ENCODE measurements around the gene MKS1. TPM values are rescaled to one million over a fixed set of nuclear protein-coding genes. Genes with fewer than 3 reads are reported as not detected.
A peak's percentile ranks its signal among the peaks of the same experiment; 100 is the strongest.

Gene MKS1
- total RNA-seq, 5 donors from 2014 or later (not counting 1 experiment from before 2014, with no cell fraction given): 12.7 to 32.6 (median 22.3) TPM

GRCh38 chr17:58236394-58236793 lies 17.3 kb upstream of the MKS1 start:
- Mint-ChIP-seq H3K27me3 (peaks cover 34 to 49% of the 10 kb centered on the region in 2 donors), H3K4me1 (no peaks in the 10 kb centered on the region), H3K4me3 (no peak overlapping the region), H3K9me3 (no peaks in the 10 kb centered on the region), H3K27ac (no peak overlapping the region), H3K36me3 (no peaks in the 10 kb centered on the region)
- ChIA-PET CTCF (interaction anchor here in 1 of 2 donors (1.6 kb wide), 1 partner anchor 13 kb away, joined by 6 read pairs; no protein-coding TSS in a partner anchor), POLR2A (no interaction called here)
- Histone ChIP-seq H3K27ac (ENCODE audit: low read length) (no peak overlapping the region), H3K27me3 (replicated peaks in 1 of 2; ENCODE audit: control insufficient read depth in 2 of 2, extremely low read depth in 1 of 2, insufficient read depth in 2 of 2, low read length in 1 of 2) (peaks cover 2 to 39% of the 10 kb centered on the region in 2 experiments), H3K36me3 (ENCODE audit: control insufficient read depth in 2 of 2, extremely low read depth in 1 of 2, insufficient read depth in 1 of 2, low read length in 1 of 2) (no peaks in the 10 kb centered on the region), H3K4me3 (ENCODE audit: control insufficient read depth in 1 of 2, extremely low read depth in 1 of 2, low read length in 1 of 2) (no peak overlapping the region), H3K4me1 (ENCODE audit: control insufficient read depth in 1 of 2, extremely low read depth in 1 of 2, insufficient read depth in 2 of 2, low read length in 2 of 2) (no peaks in the 10 kb centered on the region), H3K9me3 (no peaks in the 10 kb centered on the region)
- WGBS (ENCODE audit: insufficient coverage): 85% methylated on average over 2 of the region's 2 CpGs
- ATAC-seq (replicated peaks in 1 of 4) (no peak), DNase-seq (no peak)

- Mint-ChIP-seq H3K27ac (no peak overlapping the region), H3K4me1 (no peaks in the 10 kb centered on the region), H3K36me3 (no peaks in the 10 kb centered on the region), H3K9me3 (no peaks in the 10 kb centered on the region), H3K4me3 (no peak overlapping the region), H3K27me3 (peaks cover 33 to 45% of the 10 kb centered on the region in 2 donors)
- POLR2A ChIA-PET: interaction anchor here in 1 of 2 donors (0.6 kb wide), 1 partner anchor 1167 kb away, joined by 3 read pairs; no protein-coding TSS in a partner anchor
- H3K4me1 ChIP-seq (ENCODE audit: control insufficient read depth in 1 of 2, extremely low read depth in 1 of 2, insufficient read depth in 2 of 2, low read length in 2 of 2): no peaks in the 10 kb centered on the region
- ATAC-seq (replicated peaks in 1 of 4): no peak
- H3K36me3 ChIP-seq (ENCODE audit: control insufficient read depth in 2 of 2, extremely low read depth in 1 of 2, insufficient read depth in 1 of 2, low read length in 1 of 2): no peaks in the 10 kb centered on the region
- no CpG with 5 or more reads among the region's 1 CpG for WGBS (ENCODE audit: insufficient coverage)
- peaks cover 2 to 35% of the 10 kb centered on the region in 2 experiments for H3K27me3 ChIP-seq (replicated peaks in 1 of 2; ENCODE audit: control insufficient read depth in 2 of 2, extremely low read depth in 1 of 2, insufficient read depth in 2 of 2, low read length in 1 of 2)
- no peak overlapping the region for H3K4me3 ChIP-seq (ENCODE audit: control insufficient read depth in 1 of 2, extremely low read depth in 1 of 2, low read length in 1 of 2)
- CTCF ChIA-PET: interaction anchor here in 1 of 2 donors (1.6 kb wide), 1 partner anchor 14 kb away, joined by 6 read pairs; no protein-coding TSS in a partner anchor
- no peak overlapping the region for H3K27ac ChIP-seq (ENCODE audit: low read length)
- H3K9me3 ChIP-seq: no peaks in the 10 kb centered on the region
- no peak for DNase-seq
These were observed 16.8 kb upstream of the MKS1 start for GRCh38 chr17:58235821-58236220.

- H3K4me3 Mint-ChIP-seq: no peak overlapping the region
- no peaks in the 10 kb centered on the region for H3K4me1 Mint-ChIP-seq
- peaks cover 32 to 35% of the 10 kb centered on the region in 2 donors for H3K27me3 Mint-ChIP-seq
- CTCF ChIA-PET: no interaction called here
- no peaks in the 10 kb centered on the region for H3K36me3 ChIP-seq (ENCODE audit: control insufficient read depth in 2 of 2, extremely low read depth in 1 of 2, insufficient read depth in 1 of 2, low read length in 1 of 2)
- no peaks in the 10 kb centered on the region for H3K9me3 Mint-ChIP-seq
- no peak overlapping the region for H3K27ac ChIP-seq (ENCODE audit: low read length)
- peaks cover 2 to 31% of the 10 kb centered on the region in 2 experiments for H3K27me3 ChIP-seq (replicated peaks in 1 of 2; ENCODE audit: control insufficient read depth in 2 of 2, extremely low read depth in 1 of 2, insufficient read depth in 2 of 2, low read length in 1 of 2)
- H3K36me3 Mint-ChIP-seq: no peaks in the 10 kb centered on the region
- 77% methylated on average over 2 of the region's 3 CpGs for WGBS (ENCODE audit: insufficient coverage)
- H3K27ac Mint-ChIP-seq: no peak overlapping the region
- DNase-seq: no peak
- no peaks in the 10 kb centered on the region for H3K9me3 ChIP-seq
- ATAC-seq (replicated peaks in 1 of 4): no peak
- no peaks in the 10 kb centered on the region for H3K4me1 ChIP-seq (ENCODE audit: control insufficient read depth in 1 of 2, extremely low read depth in 1 of 2, insufficient read depth in 2 of 2, low read length in 2 of 2)
- no peak overlapping the region for H3K4me3 ChIP-seq (ENCODE audit: control insufficient read depth in 1 of 2, extremely low read depth in 1 of 2, low read length in 1 of 2)
- POLR2A ChIA-PET: no interaction called here
These were observed 15.5 kb upstream of the MKS1 start for GRCh38 chr17:58234512-58234911.

- H3K9me3 ChIP-seq: no peaks in the 10 kb centered on the region
- Mint-ChIP-seq H3K4me1 (no peaks in the 10 kb centered on the region), H3K36me3 (no peaks in the 10 kb centered on the region), H3K27ac (no peak overlapping the region), H3K9me3 (no peaks in the 10 kb centered on the region), H3K27me3 (peaks cover 25 to 36% of the 10 kb centered on the region in 2 donors), H3K4me3 (no peak overlapping the region)
- POLR2A ChIA-PET: no interaction called here
- H3K36me3 ChIP-seq (ENCODE audit: control insufficient read depth in 2 of 2, extremely low read depth in 1 of 2, insufficient read depth in 1 of 2, low read length in 1 of 2): no peaks in the 10 kb centered on the region
- ATAC-seq (replicated peaks in 1 of 4) (no peak), DNase-seq (no peak)
- WGBS (ENCODE audit: insufficient coverage): no CpG with 5 or more reads among the region's 3 CpGs
- H3K27ac ChIP-seq (ENCODE audit: low read length): no peak overlapping the region
- CTCF ChIA-PET: no interaction called here
- no peaks in the 10 kb centered on the region for H3K4me1 ChIP-seq (ENCODE audit: control insufficient read depth in 1 of 2, extremely low read depth in 1 of 2, insufficient read depth in 2 of 2, low read length in 2 of 2)
- no peak overlapping the region for H3K4me3 ChIP-seq (ENCODE audit: control insufficient read depth in 1 of 2, extremely low read depth in 1 of 2, low read length in 1 of 2)
- H3K27me3 ChIP-seq (replicated peaks in 1 of 2; ENCODE audit: control insufficient read depth in 2 of 2, extremely low read depth in 1 of 2, insufficient read depth in 2 of 2, low read length in 1 of 2): peaks cover 0 to 31% of the 10 kb centered on the region in 2 experiments
These were observed 14.5 kb upstream of the MKS1 start for GRCh38 chr17:58233543-58233942.

- peaks cover 0 to 31% of the 10 kb centered on the region in 2 experiments for H3K27me3 ChIP-seq (replicated peaks in 1 of 2; ENCODE audit: control insufficient read depth in 2 of 2, extremely low read depth in 1 of 2, insufficient read depth in 2 of 2, low read length in 1 of 2)
- H3K27me3 Mint-ChIP-seq: peaks cover 27 to 43% of the 10 kb centered on the region in 2 donors
- 45% methylated on average over 11 of the region's 12 CpGs for WGBS (ENCODE audit: insufficient coverage)
- ChIA-PET POLR2A (no interaction called here), CTCF (interaction anchor here in 1 of 2 donors (0.6 kb wide), 1 partner anchor 108 kb away, joined by 3 read pairs; no protein-coding TSS in a partner anchor)
- no peaks in the 10 kb centered on the region for H3K36me3 Mint-ChIP-seq
- DNase-seq (peak in 1 of 35 experiments; percentile 34), ATAC-seq (replicated peaks in 1 of 4) (peak in 1 of 4 experiments; percentile 26)
- H3K36me3 ChIP-seq (ENCODE audit: control insufficient read depth in 2 of 2, extremely low read depth in 1 of 2, insufficient read depth in 1 of 2, low read length in 1 of 2): no peaks in the 10 kb centered on the region
- H3K9me3 Mint-ChIP-seq: no peaks in the 10 kb centered on the region
- no peak overlapping the region for H3K27ac ChIP-seq (ENCODE audit: low read length)
- no peaks in the 10 kb centered on the region for H3K4me1 Mint-ChIP-seq
- no peaks in the 10 kb centered on the region for H3K9me3 ChIP-seq
- H3K4me3 ChIP-seq (ENCODE audit: control insufficient read depth in 1 of 2, extremely low read depth in 1 of 2, low read length in 1 of 2): no peak overlapping the region
- H3K4me3 Mint-ChIP-seq: no peak overlapping the region
- H3K4me1 ChIP-seq (ENCODE audit: control insufficient read depth in 1 of 2, extremely low read depth in 1 of 2, insufficient read depth in 2 of 2, low read length in 2 of 2): no peaks in the 10 kb centered on the region
- H3K27ac Mint-ChIP-seq: no peak overlapping the region
These were observed 13.7 kb upstream of the MKS1 start for GRCh38 chr17:58232707-58233156.

GRCh38 chr17:58231641-58232040 lies 12.6 kb upstream of the MKS1 start:
- Mint-ChIP-seq H3K27me3 (peaks cover 26 to 42% of the 10 kb centered on the region in 2 donors), H3K27ac (no peak overlapping the region), H3K4me3 (no peak overlapping the region), H3K9me3 (no peaks in the 10 kb centered on the region), H3K4me1 (no peaks in the 10 kb centered on the region), H3K36me3 (no peaks in the 10 kb centered on the region)
- Histone ChIP-seq H3K4me1 (ENCODE audit: control insufficient read depth in 1 of 2, extremely low read depth in 1 of 2, insufficient read depth in 2 of 2, low read length in 2 of 2) (no peaks in the 10 kb centered on the region), H3K9me3 (no peaks in the 10 kb centered on the region), H3K4me3 (ENCODE audit: control insufficient read depth in 1 of 2, extremely low read depth in 1 of 2, low read length in 1 of 2) (no peak overlapping the region), H3K27ac (ENCODE audit: low read length) (no peak overlapping the region), H3K36me3 (ENCODE audit: control insufficient read depth in 2 of 2, extremely low read depth in 1 of 2, insufficient read depth in 1 of 2, low read length in 1 of 2) (no peaks in the 10 kb centered on the region), H3K27me3 (replicated peaks in 1 of 2; ENCODE audit: control insufficient read depth in 2 of 2, extremely low read depth in 1 of 2, insufficient read depth in 2 of 2, low read length in 1 of 2) (peaks cover 0 to 38% of the 10 kb centered on the region in 2 experiments)
- ChIA-PET CTCF (interaction anchor here in 1 of 2 donors (0.5 kb wide), 1 partner anchor 24 kb away, joined by 4 read pairs; no protein-coding TSS in a partner anchor), POLR2A (no interaction called here)
- ATAC-seq (replicated peaks in 1 of 4) (no peak), DNase-seq (no peak)
- no CpG with 5 or more reads among the region's 2 CpGs for WGBS (ENCODE audit: insufficient coverage)

All from T-cell (primary cell).